SK-N-SH (cell line): ENCODE results near the gene GPRC5A. TPM values are rescaled to one million over a fixed set of nuclear protein-coding genes. Genes with fewer than 3 reads are reported as not detected.

Source experiments
- CTCF ChIA-PET: fragments of 300-600, 350-600 bp; formaldehyde crosslinking; extraction: SDS; loops from one replicate; lab custom pipeline; 2021; lab: Yijun Ruan, JAX
- POLR2A ChIA-PET: fragments of 350-600 bp; sonication (Branson Sonifier 250); formaldehyde crosslinking; extraction: SDS; loops from one replicate; lab custom pipeline; 2020; ENCODE audit warnings: antibody characterized with exemption, inconsistent platforms; lab: Yijun Ruan, JAX
- DNase-seq: peaks from one replicate; pipeline ENCODE4 v3.0.0; 2012
- H2AFZ ChIP-seq: fragments of 200-600 bp; sonication (generic); 2 replicates; pipeline ENCODE4 v1.8.1; 2016; ENCODE audit warnings: antibody characterized with exemption, mild to moderate bottlenecking, low read depth
- H3F3A ChIP-seq: fragments of 200-600 bp; sonication (generic); replicated peaks from 2 replicates; pipeline ENCODE3; 2016; ENCODE audit warnings: antibody characterized with exemption, mild to moderate bottlenecking; ENCODE audit not compliant: insufficient read depth
- H3K27ac ChIP-seq, 2 experiments: fragments of 200-500 bp in 1 of 2; fragments of 200-600 bp in 1 of 2; sonication (Bioruptor generic) in 1 of 2; sonication (generic), shearing (Covaris generic) in 1 of 2; 2 replicates each; pipeline versions ENCODE4 v1.5.1 to v1.6.1; 2014 to 2016; ENCODE audit warnings: low read depth in 2 of 2, inconsistent platforms in 1 of 2, low read length in 1 of 2, mild to moderate bottlenecking in 1 of 2, mixed read lengths in 1 of 2
- H3K27me3 ChIP-seq: fragments of 200-600 bp; sonication (generic), shearing (Covaris generic); 2 replicates; pipeline ENCODE4 v1.6.1; 2016; ENCODE audit warnings: mixed run types; ENCODE audit not compliant: insufficient read depth
- H3K36me3 ChIP-seq, 2 experiments: fragments of 200-500 bp in 1 of 2; fragments of 200-600 bp in 1 of 2; sonication (Bioruptor generic) in 1 of 2; sonication (generic) in 1 of 2; replicated peaks in 1 of 2; 2 replicates each; pipeline versions ENCODE3 to v1.5.1; 2014 to 2016; ENCODE audit warnings: low read length in 1 of 2, mild to moderate bottlenecking in 1 of 2; ENCODE audit not compliant: insufficient read depth in 2 of 2, control insufficient read depth in 1 of 2
- H3K4me1 ChIP-seq, 2 experiments: fragments of 200-500 bp in 1 of 2; fragments of 200-600 bp in 1 of 2; sonication (Bioruptor generic) in 1 of 2; sonication (generic), shearing (Covaris generic) in 1 of 2; 2 replicates each; pipeline versions ENCODE4 v1.5.1 to v1.6.1; 2014 to 2016; ENCODE audit warnings: low read depth in 1 of 2, low read length in 1 of 2, mixed run types in 1 of 2; ENCODE audit not compliant: insufficient read depth in 2 of 2, control insufficient read depth in 1 of 2
- H3K4me2 ChIP-seq: fragments of 200-600 bp; sonication (generic), shearing (Covaris generic); 2 replicates; pipeline ENCODE4 v1.6.1; 2017; ENCODE audit warnings: mixed run types
- H3K4me3 ChIP-seq, 2 experiments: fragments of 200-500 bp in 1 of 2; fragments of 200-600 bp in 1 of 2; sonication (Bioruptor generic) in 1 of 2; sonication (generic), shearing (Covaris generic) in 1 of 2; 2 replicates each; pipeline versions ENCODE4 v1.5.1 to v1.8.1; 2014 to 2016; ENCODE audit warnings: low read depth in 2 of 2, inconsistent platforms in 1 of 2, low read length in 1 of 2, mild to moderate bottlenecking in 1 of 2, mixed read lengths in 1 of 2, moderate library complexity in 1 of 2
- H3K79me2 ChIP-seq: fragments of 200-600 bp; sonication (generic); 2 replicates; pipeline ENCODE4 v1.8.1; 2017; ENCODE audit warnings: mild to moderate bottlenecking; ENCODE audit not compliant: insufficient read depth
- H3K9ac ChIP-seq: fragments of 200-600 bp; sonication (generic); 2 replicates; pipeline ENCODE4 v1.6.1; 2017; ENCODE audit warnings: mixed run types
- H3K9me2 ChIP-seq: fragments of 200-600 bp; sonication (generic); 2 replicates; pipeline ENCODE4 v1.6.1; 2017; ENCODE audit warnings: mixed run types
- H3K9me3 ChIP-seq: fragments of 200-600 bp; sonication (generic); 2 replicates; pipeline ENCODE4 v1.6.1; 2017; ENCODE audit warnings: mixed run types, mild to moderate bottlenecking, moderate library complexity
- H4K20me1 ChIP-seq: fragments of 200-600 bp; sonication (generic); 2 replicates; pipeline ENCODE4 v1.6.1; 2017; ENCODE audit warnings: mild to moderate bottlenecking, mixed run types; ENCODE audit not compliant: insufficient read depth
- CTCF ChIP-seq: fragments of 200-600 bp; sonication (generic); IDR thresholded peaks from 2 replicates; pipeline ENCODE4 v1.6.1; 2017; ENCODE audit warnings: antibody characterized with exemption, mild to moderate bottlenecking, moderate library complexity
- ELF1 ChIP-seq: IDR thresholded peaks from 2 replicates; pipeline ENCODE4 v1.4.0; 2012
- EP300 ChIP-seq, 2 experiments: IDR thresholded peaks; 2 replicates each; pipeline versions ENCODE4 v1.4.0 to v1.6.1; 2012; ENCODE audit warnings: borderline replicate concordance in 1 of 2, low read depth in 1 of 2, low read length in 1 of 2
- FOSL2 ChIP-seq: IDR thresholded peaks from 2 replicates; pipeline ENCODE4 v1.4.0; 2012; ENCODE audit warnings: low read depth, mild to moderate bottlenecking, moderate library complexity, borderline replicate concordance
- FOXM1 ChIP-seq: IDR thresholded peaks from 2 replicates; pipeline ENCODE4 v1.4.0; 2012; ENCODE audit warnings: low read depth, mild to moderate bottlenecking
- GABPA ChIP-seq: IDR thresholded peaks from 2 replicates; pipeline ENCODE4 v1.4.0; 2012; ENCODE audit warnings: low read depth, mild to moderate bottlenecking
- GATA2 ChIP-seq: sonication (generic); formaldehyde crosslinking; IDR thresholded peaks from 2 replicates; pipeline ENCODE4 v1.5.0; 2020; ENCODE audit warnings: mild to moderate bottlenecking, missing genetic modification reagents
- IRF3 ChIP-seq: fragments of 150-350 bp; IDR thresholded peaks from 2 replicates; pipeline ENCODE4 v1.6.1; 2016; ENCODE audit warnings: mild to moderate bottlenecking, low read depth, low read length
- JUND ChIP-seq: IDR thresholded peaks from 2 replicates; pipeline ENCODE4 v1.4.0; 2012
- MAX ChIP-seq: IDR thresholded peaks from 2 replicates; pipeline ENCODE4 v1.4.0; 2012; ENCODE audit warnings: low read depth
- MXI1 ChIP-seq: IDR thresholded peaks from 2 replicates; pipeline ENCODE4 v1.6.1; 2012; ENCODE audit warnings: mild to moderate bottlenecking, low read depth, low read length, improper control_type of control experiment
- NFIC ChIP-seq: IDR thresholded peaks from 2 replicates; pipeline ENCODE4 v1.4.0; 2012; ENCODE audit warnings: borderline replicate concordance
- NRF1 ChIP-seq: IDR thresholded peaks from 2 replicates; pipeline ENCODE4 v1.6.1; 2012; ENCODE audit warnings: low read depth, mild to moderate bottlenecking, low read length
- RAD21 ChIP-seq: IDR thresholded peaks from 2 replicates; pipeline ENCODE4 v1.6.1; 2012; ENCODE audit warnings: mild to moderate bottlenecking, low read length
- RCOR1 ChIP-seq: fragments of 150-350 bp; IDR thresholded peaks from 2 replicates; pipeline ENCODE4 v1.6.1; 2017; ENCODE audit warnings: antibody characterized with exemption, low read length
- RXRA ChIP-seq: IDR thresholded peaks from 2 replicates; pipeline ENCODE4 v1.4.0; 2012; ENCODE audit warnings: low read depth, mild to moderate bottlenecking, borderline replicate concordance
- SIN3A ChIP-seq: IDR thresholded peaks from 2 replicates; pipeline ENCODE4 v1.6.1; 2012; ENCODE audit warnings: low read depth, mild to moderate bottlenecking, low read length, moderate library complexity, borderline replicate concordance
- WGBS: methylation state at CpG from one replicate; pipeline ENCODE4 v1.1.6; 2017; ENCODE audit warnings: low lambda C conversion rate; 5-methylcytosine and 5-hydroxymethylcytosine counted together
- polyA plus RNA-seq, 3 experiments: library from polyadenylated mRNA; depleted of rRNA; stranded (reverse); fragments of >200 nt; gene quantifications; 2 replicates each; pipeline ENCODE4 v1.2.3, GENCODE V29; 2012

GPRC5A gene
- polyA plus RNA-seq, 1 of the 3 experiments (the other 2 are of a cell fraction), result 12.7 TPM

- TF ChIP-seq NRF1, result no peak
- no peak for TF ChIP-seq MXI1
- no peak for TF ChIP-seq MAX
- TF ChIP-seq JUND, result no peak
- no peak for TF ChIP-seq RCOR1
- TF ChIP-seq GATA2 (CRISPR knock-in tag), result no peak
- TF ChIP-seq EP300 (IDR thresholded peaks at IDR 0.05; ENCODE audit: borderline replicate concordance in 1 of 2, low read depth in 1 of 2, low read length in 1 of 2), result no peak
Measured at GRCh38 chr12:12909228-12909994, 18.0 kb downstream of the GPRC5A start (continued).

GRCh38 chr12:12909995-12910420 lies 18.6 kb downstream of the GPRC5A start:
- DNase-seq, result peak; percentile 32
- no peak overlapping the region for H3K27ac ChIP-seq
- H4K20me1 ChIP-seq, result no peaks in the 10 kb centered on the region
- H3F3A ChIP-seq, result no peaks in the 10 kb centered on the region
- no peaks in the 10 kb centered on the region for H3K9me3 ChIP-seq
- ChIA-PET CTCF (interaction anchor here (1.8 kb wide), 1 partner anchor 302 kb away, joined by 8 read pairs; no protein-coding TSS in a partner anchor), POLR2A (no interaction called here)
- H3K4me2 ChIP-seq, result no peak overlapping the region
- H3K27me3 ChIP-seq, result no peaks in the 10 kb centered on the region
- TF ChIP-seq FOSL2 (no peak), GABPA (no peak), IRF3 (no peak), ELF1 (no peak), RXRA (no peak), RAD21 (no peak), NFIC (no peak), SIN3A (no peak), FOXM1 (no peak), CTCF (no peak)
- H3K9ac ChIP-seq, result no peak overlapping the region
- no peaks in the 10 kb centered on the region for H3K9me2 ChIP-seq
- H3K79me2 ChIP-seq, result no peaks in the 10 kb centered on the region
- H3K4me1 ChIP-seq, result no peaks in the 10 kb centered on the region; a peak in 1 of 4 replicates
- H2AFZ ChIP-seq, result no peak overlapping the region
- no peaks in the 10 kb centered on the region for H3K36me3 ChIP-seq
- 81% methylated on average over 4 of the region's 4 CpGs for WGBS
- no peak overlapping the region for H3K4me3 ChIP-seq
